HG03039 (cell line): ENCODE data around the gene DNAH9.

Experiments
- ATAC-seq: cut with Tn5 transposase; IDR thresholded peaks from one replicate; pipeline ENCODE4 v1.9.1; 2021; ENCODE audit warnings: mild to moderate bottlenecking, moderate library complexity; ENCODE audit not compliant: unreplicated experiment

DNAH9 gene

GRCh38 chr17:11744696-11745095 lies 146.4 kb downstream of the DNAH9 start:
- no peak for ATAC-seq

GRCh38 chr17:11747441-11747840 lies 149.2 kb downstream of the DNAH9 start:
- no peak for ATAC-seq

- ATAC-seq, result no peak
These were observed 159.5 kb downstream of the DNAH9 start for GRCh38 chr17:11757815-11758214.

GRCh38 chr17:11768106-11768505 lies 169.8 kb downstream of the DNAH9 start:
- ATAC-seq, result no peak

- no peak for ATAC-seq
These were observed 170.7 kb downstream of the DNAH9 start for GRCh38 chr17:11768981-11769380.

- ATAC-seq, result no peak
These were observed 173.8 kb downstream of the DNAH9 start for GRCh38 chr17:11772031-11772430.

- no peak for ATAC-seq
These were observed 181.6 kb downstream of the DNAH9 start for GRCh38 chr17:11779892-11780291.

- ATAC-seq, result no peak
These were observed 182.4 kb downstream of the DNAH9 start for GRCh38 chr17:11780621-11781020.

- ATAC-seq, result no peak
These were observed 188.6 kb downstream of the DNAH9 start for GRCh38 chr17:11786711-11787438.

- no peak for ATAC-seq
These were observed 197.6 kb downstream of the DNAH9 start for GRCh38 chr17:11795906-11796305.

- no peak for ATAC-seq
These were observed 199.5 kb downstream of the DNAH9 start for GRCh38 chr17:11797803-11798202.

- no peak for ATAC-seq
These were observed 205.1 kb downstream of the DNAH9 start for GRCh38 chr17:11803231-11803969.

GRCh38 chr17:11805138-11805537 lies 206.9 kb downstream of the DNAH9 start:
- ATAC-seq, result no peak

GRCh38 chr17:11805952-11806351 lies 207.7 kb downstream of the DNAH9 start:
- ATAC-seq, result no peak

GRCh38 chr17:11807606-11808005 lies 209.3 kb downstream of the DNAH9 start:
- no peak for ATAC-seq

- ATAC-seq, result no peak
These were observed 215.0 kb downstream of the DNAH9 start for GRCh38 chr17:11813278-11813677.

GRCh38 chr17:11813871-11814270 lies 215.6 kb downstream of the DNAH9 start:
- ATAC-seq, result no peak

- no peak for ATAC-seq
These were observed 216.5 kb downstream of the DNAH9 start for GRCh38 chr17:11814655-11815262.

GRCh38 chr17:11816409-11816808 lies 218.1 kb downstream of the DNAH9 start:
- no peak for ATAC-seq

GRCh38 chr17:11823862-11824261 lies 225.6 kb downstream of the DNAH9 start:
- no peak for ATAC-seq

GRCh38 chr17:11825572-11826209 lies 227.4 kb downstream of the DNAH9 start:
- ATAC-seq, result no peak
